IMR-90 (cell line): ENCODE results near the gene PLA2G4E.

Experiments
- CEBPB ChIP-seq: IDR thresholded peaks from 2 replicates; pipeline ENCODE4 v1.6.1; 2012; ENCODE audit warnings: low read depth, low read length, improper control_type of control experiment
- CHD1 ChIP-seq: IDR thresholded peaks from 2 replicates; pipeline ENCODE4 v1.6.1; 2012; ENCODE audit warnings: low read depth, low read length, improper control_type of control experiment
- CTCF ChIP-seq: conservative IDR thresholded peaks from 2 replicates; pipeline ENCODE4 v1.5.1; 2012; ENCODE audit warnings: mild to moderate bottlenecking, low read depth, low read length, improper control_type of control experiment
- FOS ChIP-seq: fragments of 150-350 bp; IDR thresholded peaks from 2 replicates; pipeline ENCODE4 v1.6.1; 2016; ENCODE audit warnings: low read depth, low read length
- MXI1 ChIP-seq: IDR thresholded peaks from 2 replicates; pipeline ENCODE4 v1.6.1; 2012; ENCODE audit warnings: low read depth, mild to moderate bottlenecking, low read length, moderate library complexity, borderline replicate concordance
- POLR2A ChIP-seq: IDR thresholded peaks from 2 replicates; pipeline ENCODE4 v1.6.1; 2012; ENCODE audit warnings: mild to moderate bottlenecking, low read depth, low read length
- RCOR1 ChIP-seq: IDR thresholded peaks from 2 replicates; pipeline ENCODE4 v1.6.1; 2012; ENCODE audit warnings: mild to moderate bottlenecking, low read length, improper control_type of control experiment; ENCODE audit not compliant: insufficient replicate concordance
- RFX5 ChIP-seq: IDR thresholded peaks from 2 replicates; pipeline ENCODE4 v1.8.0; 2012; ENCODE audit warnings: low read depth, mild to moderate bottlenecking, low read length, moderate library complexity
- SMC3 ChIP-seq: fragments of 150-350 bp; IDR thresholded peaks from 2 replicates; pipeline ENCODE4 v1.6.1; 2016; ENCODE audit warnings: low read depth, mild to moderate bottlenecking, antibody characterized with exemption, low read length, moderate library complexity
- TF ChIP-seq, protein P1 (sequence below): fragments of 150-350 bp; IDR thresholded peaks from 2 replicates; pipeline ENCODE4 v1.6.1; 2016; ENCODE audit warnings: low read depth, mild to moderate bottlenecking, low read length, moderate library complexity, borderline replicate concordance

DNA sequence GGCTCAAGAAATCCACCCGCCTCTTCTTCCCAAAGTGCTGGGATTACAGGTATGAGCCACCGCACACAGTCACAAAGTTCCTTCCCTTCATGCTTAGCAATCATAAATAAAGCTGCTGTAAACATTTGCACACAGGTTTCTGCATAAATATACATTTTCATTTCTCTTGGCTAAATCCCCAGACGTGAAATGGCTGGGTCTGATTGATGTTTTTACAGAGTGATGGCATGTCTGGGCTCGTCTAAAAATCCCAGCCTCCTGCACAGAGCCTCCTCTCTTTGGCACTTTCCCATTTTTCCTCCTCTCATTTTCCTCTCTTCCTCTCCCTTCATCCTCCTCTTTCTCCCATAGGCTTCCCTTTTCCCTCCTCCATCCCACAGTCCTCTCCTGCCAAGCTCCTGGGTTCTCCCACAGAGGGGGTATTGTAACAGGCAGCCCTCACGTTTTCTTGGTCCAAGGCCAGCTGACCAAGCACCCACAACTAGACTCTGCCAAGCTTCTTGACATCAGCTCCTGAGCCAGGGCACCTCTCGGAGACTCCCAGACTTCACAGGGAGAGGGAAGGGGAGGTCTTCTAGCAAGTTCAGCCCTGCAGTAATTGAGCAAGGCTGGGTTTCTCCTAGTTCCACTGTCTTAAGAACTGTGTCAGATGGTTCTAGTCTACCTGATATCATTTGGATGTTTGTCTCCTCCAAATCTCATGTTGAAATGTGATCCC, 10.5 kb upstream of the PLA2G4E start:
- no peak for TF ChIP-seq CTCF
- TF ChIP-seq POLR2A, result no peak
- TF ChIP-seq RCOR1, result no peak
- no peak for TF ChIP-seq RFX5
- TF ChIP-seq FOS, result no peak
- no peak for TF ChIP-seq CHD1
- no peak for TF ChIP-seq CEBPB
- no peak for TF ChIP-seq MXI1
- TF ChIP-seq, protein P1, sequence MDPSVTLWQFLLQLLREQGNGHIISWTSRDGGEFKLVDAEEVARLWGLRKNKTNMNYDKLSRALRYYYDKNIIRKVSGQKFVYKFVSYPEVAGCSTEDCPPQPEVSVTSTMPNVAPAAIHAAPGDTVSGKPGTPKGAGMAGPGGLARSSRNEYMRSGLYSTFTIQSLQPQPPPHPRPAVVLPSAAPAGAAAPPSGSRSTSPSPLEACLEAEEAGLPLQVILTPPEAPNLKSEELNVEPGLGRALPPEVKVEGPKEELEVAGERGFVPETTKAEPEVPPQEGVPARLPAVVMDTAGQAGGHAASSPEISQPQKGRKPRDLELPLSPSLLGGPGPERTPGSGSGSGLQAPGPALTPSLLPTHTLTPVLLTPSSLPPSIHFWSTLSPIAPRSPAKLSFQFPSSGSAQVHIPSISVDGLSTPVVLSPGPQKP, result no peak
- no peak for TF ChIP-seq SMC3
